LNCaP clone FGC (cell line): Measurements from ENCODE around the gene SPTY2D1.

Source experiments
- DNase-seq: peaks from one replicate; pipeline ENCODE4 v3.0.0-alpha.2; 2011; ENCODE audit warnings: low read depth
- H3K4me3 ChIP-seq: 2 replicates; pipeline ENCODE4 v1.5.1; 2011; ENCODE audit warnings: mild to moderate bottlenecking, low read depth, low read length, control low read depth
- CTCF ChIP-seq: IDR thresholded peaks from 2 replicates; pipeline ENCODE4 v1.5.1; 2012; ENCODE audit warnings: mild to moderate bottlenecking; ENCODE audit not compliant: control insufficient read depth, insufficient read depth; ENCODE audit errors: extremely low read depth

Gene SPTY2D1

GRCh38 chr11:18580113-18580766 is 53.9 kb downstream of the SPTY2D1 start:
- TF ChIP-seq CTCF: no peak
- DNase-seq: no peak
- H3K4me3 ChIP-seq: no peak overlapping the region

GRCh38 chr11:18578975-18579598 is 55.1 kb downstream of the SPTY2D1 start:
- DNase-seq: peak; percentile 31
- TF ChIP-seq CTCF: no peak
- H3K4me3 ChIP-seq: no peak overlapping the region

GRCh38 chr11:18575361-18575760 is 58.8 kb downstream of the SPTY2D1 start:
- peak; percentile 64 for DNase-seq
- TF ChIP-seq CTCF: no peak
- H3K4me3 ChIP-seq: no peak overlapping the region

GRCh38 chr11:18567081-18567480 is 67.1 kb downstream of the SPTY2D1 start:
- no peak for DNase-seq
- no peak overlapping the region for H3K4me3 ChIP-seq
- TF ChIP-seq CTCF: no peak

- no peak overlapping the region for H3K4me3 ChIP-seq
- TF ChIP-seq CTCF: no peak
- no peak for DNase-seq
Observed at GRCh38 chr11:18566406-18566805, 67.7 kb downstream of the SPTY2D1 start.

- no peak for DNase-seq
- TF ChIP-seq CTCF: no peak
- no peak overlapping the region for H3K4me3 ChIP-seq
Observed at GRCh38 chr11:18564149-18564548, 70.0 kb downstream of the SPTY2D1 start.

- TF ChIP-seq CTCF: no peak
- H3K4me3 ChIP-seq: no peak overlapping the region
- no peak for DNase-seq
Observed at GRCh38 chr11:18563090-18563730, 70.9 kb downstream of the SPTY2D1 start.
